AG09319 (cell line): ENCODE data around the gene CNNM1.
A peak's percentile ranks its signal among the peaks of the same experiment; 100 is the strongest.

Experiments used
- DNase-seq: peaks from one replicate; pipeline ENCODE4 v3.0.0-alpha.2; 2010; ENCODE audit warnings: low read depth; ENCODE audit errors: extremely low read depth
- TF ChIP-seq, protein P1 (sequence below): IDR thresholded peaks from 2 replicates; pipeline ENCODE4 v1.5.1; 2011; ENCODE audit warnings: low read depth, mild to moderate bottlenecking, inconsistent platforms, low read length, moderate library complexity

Gene CNNM1

DNA sequence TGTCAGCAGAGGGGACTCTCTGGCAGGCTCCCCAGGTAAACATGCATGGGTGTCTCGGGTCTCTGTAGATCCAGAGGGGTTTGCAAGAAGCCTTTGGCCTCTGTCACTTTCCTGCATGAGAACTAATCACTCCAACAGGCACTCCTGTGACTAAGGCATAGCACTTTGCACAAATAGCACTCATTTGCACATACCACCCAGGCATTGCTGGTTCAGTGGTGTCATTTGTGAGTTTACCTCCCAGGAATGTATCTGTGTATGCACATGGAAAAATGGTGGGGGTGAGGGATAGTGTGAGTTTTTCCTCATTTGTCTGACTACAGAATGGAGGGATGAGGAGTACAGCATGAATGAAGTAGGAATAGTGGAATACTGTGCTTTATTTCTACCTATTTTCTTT lies 39.5 kb downstream of the CNNM1 start:
- TF ChIP-seq, protein P1, sequence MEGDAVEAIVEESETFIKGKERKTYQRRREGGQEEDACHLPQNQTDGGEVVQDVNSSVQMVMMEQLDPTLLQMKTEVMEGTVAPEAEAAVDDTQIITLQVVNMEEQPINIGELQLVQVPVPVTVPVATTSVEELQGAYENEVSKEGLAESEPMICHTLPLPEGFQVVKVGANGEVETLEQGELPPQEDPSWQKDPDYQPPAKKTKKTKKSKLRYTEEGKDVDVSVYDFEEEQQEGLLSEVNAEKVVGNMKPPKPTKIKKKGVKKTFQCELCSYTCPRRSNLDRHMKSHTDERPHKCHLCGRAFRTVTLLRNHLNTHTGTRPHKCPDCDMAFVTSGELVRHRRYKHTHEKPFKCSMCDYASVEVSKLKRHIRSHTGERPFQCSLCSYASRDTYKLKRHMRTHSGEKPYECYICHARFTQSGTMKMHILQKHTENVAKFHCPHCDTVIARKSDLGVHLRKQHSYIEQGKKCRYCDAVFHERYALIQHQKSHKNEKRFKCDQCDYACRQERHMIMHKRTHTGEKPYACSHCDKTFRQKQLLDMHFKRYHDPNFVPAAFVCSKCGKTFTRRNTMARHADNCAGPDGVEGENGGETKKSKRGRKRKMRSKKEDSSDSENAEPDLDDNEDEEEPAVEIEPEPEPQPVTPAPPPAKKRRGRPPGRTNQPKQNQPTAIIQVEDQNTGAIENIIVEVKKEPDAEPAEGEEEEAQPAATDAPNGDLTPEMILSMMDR, result no peak
- DNase-seq, result no peak

GRCh38 chr10:99369126-99369525 lies 40.0 kb downstream of the CNNM1 start:
- TF ChIP-seq, protein P1, result no peak
- no peak for DNase-seq

DNA sequence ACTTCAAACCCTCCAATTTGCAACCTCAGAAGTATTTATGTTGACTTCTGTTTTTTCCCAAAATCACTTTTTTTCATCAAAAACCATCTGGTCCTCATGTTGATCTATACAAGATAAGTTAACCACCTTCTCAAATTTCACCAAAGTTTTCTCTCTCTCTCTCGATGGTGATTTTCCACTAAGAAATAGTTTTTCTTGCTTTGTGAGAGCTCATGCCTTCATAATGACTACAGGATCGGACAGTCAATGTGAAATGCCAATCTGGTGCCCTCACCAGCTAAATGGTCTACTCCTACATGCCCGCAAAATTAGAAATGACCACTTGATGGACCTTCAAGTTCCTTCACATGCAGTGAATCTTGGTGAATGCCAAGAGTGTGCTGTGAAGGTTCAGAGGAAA lies 40.4 kb downstream of the CNNM1 start:
- TF ChIP-seq, protein P1, result no peak

GRCh38 chr10:99370993-99371392 lies 41.8 kb downstream of the CNNM1 start:
- TF ChIP-seq, protein P1, result peak; percentile 49
- DNase-seq, result peak; percentile 20

More for the DNA sequence above, 40.4 kb downstream of the CNNM1 start:
- no peak for DNase-seq

DNA sequence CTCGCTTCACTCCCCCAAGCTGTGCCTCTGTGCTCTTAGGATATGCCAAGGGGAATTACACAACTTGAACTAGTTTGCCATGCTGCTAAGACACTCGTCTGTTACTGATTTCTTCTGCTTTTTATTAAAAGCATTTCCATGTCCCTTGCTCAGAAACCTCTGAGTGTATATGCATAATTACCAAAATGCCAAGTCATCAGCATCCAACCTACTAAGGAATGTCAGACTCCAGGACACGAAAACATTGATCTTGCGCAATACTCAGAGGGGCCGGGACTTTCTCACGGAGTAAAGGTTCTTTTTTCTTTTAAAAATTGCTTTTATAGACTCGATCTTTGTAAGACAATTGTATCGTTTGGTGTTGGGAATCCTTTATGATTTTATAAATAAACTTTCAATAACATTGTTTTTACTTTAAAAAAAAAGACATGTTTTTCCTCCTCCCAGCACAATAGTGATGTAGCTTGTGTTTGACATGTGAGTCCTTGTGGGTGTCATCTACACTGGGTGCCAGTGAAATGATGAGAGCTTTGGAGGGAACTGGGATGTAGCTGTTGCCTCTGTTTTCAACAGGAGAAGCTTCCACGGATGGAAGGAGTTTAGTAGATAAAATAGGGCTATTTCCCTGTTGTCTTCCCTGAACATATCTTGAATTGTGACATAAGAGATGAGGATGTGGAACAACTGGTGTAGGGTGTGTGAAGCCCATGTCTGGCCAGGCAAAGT lies 43.6 kb downstream of the CNNM1 start:
- TF ChIP-seq, protein P1, result no peak
- peak; percentile 72 for DNase-seq

DNA sequence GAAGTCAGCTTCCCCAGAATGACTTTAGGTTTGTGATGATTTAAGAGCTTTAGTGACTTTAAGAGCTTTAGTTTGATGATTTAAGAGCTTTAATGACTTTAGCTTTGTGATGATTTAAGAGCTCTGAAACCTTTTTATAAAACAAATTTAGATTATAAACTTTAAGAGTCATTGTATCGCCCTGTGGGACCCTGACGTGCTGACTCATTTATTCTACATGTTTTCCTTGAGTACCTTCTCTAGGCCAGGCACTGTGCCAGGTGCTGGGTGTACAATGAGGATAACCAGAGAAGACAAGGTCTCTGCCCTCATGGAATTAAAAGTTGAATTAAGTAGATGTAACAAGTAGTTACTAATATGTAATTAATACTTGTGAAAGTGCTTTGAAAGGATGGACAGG lies 45.4 kb downstream of the CNNM1 start:
- TF ChIP-seq, protein P1, result no peak
- DNase-seq, result no peak

DNA sequence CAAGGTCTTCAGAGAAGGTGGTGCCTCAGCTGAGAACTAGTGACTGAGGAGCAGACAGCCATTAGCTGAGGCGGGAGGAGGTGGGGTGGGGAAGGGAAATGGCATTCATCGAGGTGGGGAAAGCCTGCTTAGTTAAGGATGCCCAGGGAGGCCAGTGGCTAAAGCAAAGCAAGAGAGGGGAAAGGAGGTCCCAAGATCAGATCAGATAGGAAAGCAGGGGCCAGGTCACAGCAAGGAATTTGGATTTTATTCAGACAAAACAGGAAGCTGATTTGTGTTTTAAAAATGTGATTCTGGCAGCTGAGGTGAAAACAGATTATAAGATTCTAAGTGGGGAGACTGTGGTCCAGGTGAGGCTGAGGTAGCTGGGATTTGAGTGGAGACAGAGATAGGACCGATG lies 45.8 kb downstream of the CNNM1 start:
- TF ChIP-seq, protein P1, result no peak
- no peak for DNase-seq
